ENCODE data around the gene EPHB1.

DNA sequence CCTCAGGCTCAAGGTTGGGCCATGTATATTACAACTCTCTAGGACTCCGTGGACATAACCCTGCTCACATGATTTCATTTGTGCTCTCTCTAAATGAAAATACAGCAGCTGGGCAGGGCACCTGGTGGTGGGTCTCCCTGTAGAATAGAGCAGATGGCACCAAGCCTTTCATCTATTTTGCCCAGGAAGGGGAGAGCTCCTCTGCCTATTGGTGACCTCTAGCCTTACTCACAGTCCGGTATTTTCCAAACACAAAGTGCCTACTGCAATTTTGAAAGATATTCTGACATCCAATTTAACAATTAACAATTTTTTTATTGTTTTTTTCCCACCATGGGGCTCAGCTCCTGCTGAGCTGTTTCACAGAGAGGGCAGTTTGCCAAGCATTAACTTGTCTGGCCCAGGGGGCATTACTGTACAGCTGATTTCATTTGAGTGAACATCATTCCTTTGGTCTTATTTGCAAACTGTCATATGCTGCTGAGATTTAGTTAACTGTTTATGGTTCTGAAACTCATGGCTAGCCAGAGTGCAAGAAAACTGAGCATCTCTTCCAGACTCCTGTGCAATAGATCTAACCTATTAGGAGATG, 474.0 kb downstream of the EPHB1 start:
- no peak for TF ChIP-seq POLR2A (IDR thresholded peaks at IDR 0.05)
- TF ChIP-seq, protein P1, sequence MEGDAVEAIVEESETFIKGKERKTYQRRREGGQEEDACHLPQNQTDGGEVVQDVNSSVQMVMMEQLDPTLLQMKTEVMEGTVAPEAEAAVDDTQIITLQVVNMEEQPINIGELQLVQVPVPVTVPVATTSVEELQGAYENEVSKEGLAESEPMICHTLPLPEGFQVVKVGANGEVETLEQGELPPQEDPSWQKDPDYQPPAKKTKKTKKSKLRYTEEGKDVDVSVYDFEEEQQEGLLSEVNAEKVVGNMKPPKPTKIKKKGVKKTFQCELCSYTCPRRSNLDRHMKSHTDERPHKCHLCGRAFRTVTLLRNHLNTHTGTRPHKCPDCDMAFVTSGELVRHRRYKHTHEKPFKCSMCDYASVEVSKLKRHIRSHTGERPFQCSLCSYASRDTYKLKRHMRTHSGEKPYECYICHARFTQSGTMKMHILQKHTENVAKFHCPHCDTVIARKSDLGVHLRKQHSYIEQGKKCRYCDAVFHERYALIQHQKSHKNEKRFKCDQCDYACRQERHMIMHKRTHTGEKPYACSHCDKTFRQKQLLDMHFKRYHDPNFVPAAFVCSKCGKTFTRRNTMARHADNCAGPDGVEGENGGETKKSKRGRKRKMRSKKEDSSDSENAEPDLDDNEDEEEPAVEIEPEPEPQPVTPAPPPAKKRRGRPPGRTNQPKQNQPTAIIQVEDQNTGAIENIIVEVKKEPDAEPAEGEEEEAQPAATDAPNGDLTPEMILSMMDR (IDR thresholded peaks at IDR 0.05), result no peak
